ENCODE data around the gene HBB. TPM values are rescaled to one million over a fixed set of nuclear protein-coding genes. Genes with fewer than 3 reads are reported as not detected.

Gene HBB
- total RNA-seq, 1 experiment from 2014 or later: not detected

GRCh38 chr11:5275369-5276110 is 48.7 kb upstream of the HBB start:
- Histone ChIP-seq H2BK15ac (ENCODE audit: low read depth, low read length) (no peak overlapping the region), H3K56ac (ENCODE audit: insufficient read length, low read depth, low read length) (no peak overlapping the region), H3T11ph (ENCODE audit: low read length) (no peak overlapping the region), H2AK5ac (ENCODE audit: insufficient read length, low read length) (no peak overlapping the region), H3K27me3 (ENCODE audit: insufficient read depth, low read length) (no peaks in the 10 kb centered on the region), H2AFZ (ENCODE audit: low read length) (no peak overlapping the region), H3K23ac (ENCODE audit: insufficient read length, low read depth, low read length) (no peak overlapping the region), H4K8ac (replicated peaks; ENCODE audit: insufficient read length, low read depth, low read length) (no peak overlapping the region), H3K4me2 (ENCODE audit: insufficient read depth, insufficient read length, low read length) (no peak overlapping the region), H3K79me2 (ENCODE audit: insufficient read depth, low read length) (no peaks in the 10 kb centered on the region), H3K14ac (ENCODE audit: insufficient read depth, low read length) (no peak overlapping the region), H4K20me1 (ENCODE audit: control insufficient read depth, insufficient read depth, insufficient read length) (no peaks in the 10 kb centered on the region), H3K4me1 (ENCODE audit: insufficient read depth, low read length) (no peaks in the 10 kb centered on the region), H3K9me3 (ENCODE audit: control insufficient read depth, low read depth, low read length) (no peaks in the 10 kb centered on the region), H3K23me2 (ENCODE audit: insufficient read length, low read depth, low read length, poor library complexity, severe bottlenecking) (no peaks in the 10 kb centered on the region), H3K79me1 (ENCODE audit: insufficient read depth, low read depth, low read length, poor library complexity, severe bottlenecking) (no peaks in the 10 kb centered on the region), H2BK12ac (ENCODE audit: insufficient read length, low read depth, low read length) (no peak overlapping the region), H3K9ac (ENCODE audit: extremely low read depth, insufficient read length, low read length) (no peak overlapping the region), H3K18ac (ENCODE audit: insufficient read length, low read depth, low read length) (no peak overlapping the region), H3K27ac (ENCODE audit: insufficient read length, low read depth, low read length) (no peak overlapping the region), H3K4ac (ENCODE audit: low read depth, low read length) (no peak overlapping the region), H4K5ac (ENCODE audit: insufficient read length, low read depth, low read length) (no peak overlapping the region), H2BK120ac (ENCODE audit: low read depth, low read length, poor library complexity, severe bottlenecking) (no peak overlapping the region), H2BK20ac (ENCODE audit: low read depth, low read length, poor library complexity, severe bottlenecking) (no peak overlapping the region), H2BK5ac (ENCODE audit: insufficient read length, low read length) (no peak overlapping the region), H4K91ac (ENCODE audit: insufficient read length, low read depth, low read length) (no peak overlapping the region)
- Mint-ChIP-seq H3K9me3 (no peaks in the 10 kb centered on the region), H3K36me3 (ENCODE audit: insufficient read depth in 1 of 3, low read depth in 3 of 3) (no peaks in the 10 kb centered on the region), H3K27me3 (ENCODE audit: low read depth) (no peaks in the 10 kb centered on the region), H3K4me3 (no peak overlapping the region), H3K4me1 (peaks cover 6 to 10% of the 10 kb centered on the region in 2 experiments), H3K27ac (no peak overlapping the region)
- DNase-seq: no peak
- no CpG with 5 or more reads among the region's 6 CpGs for WGBS (ENCODE audit: extremely low coverage, insufficient read length, low lambda C conversion rate)
- no peak for TF ChIP-seq CTCF (conservative IDR thresholded peaks at IDR 0.05)

Data from H9 (cell line).